ENCODE data around the gene GPSM3. TPM values are rescaled to one million over a fixed set of nuclear protein-coding genes. Genes with fewer than 3 reads are reported as not detected.

GPSM3 gene
- total RNA-seq, 1 donor: 1.1 TPM

DNA sequence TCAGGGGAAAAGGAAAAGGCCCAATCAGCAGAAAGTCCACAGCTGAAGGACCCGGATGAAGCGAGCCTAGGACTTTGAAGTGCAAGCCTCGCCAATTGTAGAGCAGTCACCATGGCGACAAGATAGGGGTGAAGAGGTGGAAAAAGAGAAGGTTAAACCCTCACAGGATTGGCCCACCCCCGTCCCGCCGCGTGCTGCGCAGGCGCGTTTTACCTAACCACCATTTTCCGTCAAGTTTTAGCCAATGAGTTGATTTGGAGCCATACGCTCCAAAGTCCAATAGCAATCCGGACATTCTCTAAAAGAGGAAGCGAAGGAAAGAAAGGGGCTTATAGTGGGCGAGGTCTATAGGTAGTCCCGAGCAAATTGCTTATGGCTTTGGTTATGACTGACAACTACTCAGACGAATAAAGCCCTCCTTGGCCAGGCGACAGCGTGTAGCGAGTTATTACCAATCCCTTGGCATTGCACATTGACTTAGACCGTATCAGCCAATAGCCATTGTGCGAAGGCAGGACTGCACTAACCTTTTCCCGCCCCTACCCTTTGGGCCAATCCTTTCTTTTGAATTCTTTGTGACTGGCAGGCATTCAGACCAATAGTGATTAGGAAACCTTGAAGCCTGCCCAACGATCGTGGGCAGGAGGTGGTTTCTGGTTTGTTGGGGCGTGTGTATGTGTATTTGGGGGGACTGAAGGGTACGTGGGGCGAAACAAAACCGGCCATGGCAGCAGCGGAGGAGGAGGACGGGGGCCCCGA, 14.5 kb downstream of the GPSM3 start, which contains the start of gene RNF5:
Gene RNF5 (plus strand): TSS at position 618 of the 759 bp plus-strand sequence. CDS start 107 bp downstream, at position 725.
- Histone ChIP-seq H3K79me2 (ENCODE audit: insufficient read depth, low read length) (peaks cover 40% of the 10 kb centered on the region), H3K4me2 (ENCODE audit: insufficient read depth, low read length) (peak within 1 kb of the TSS; percentile 99), H3K4me3 (ENCODE audit: insufficient read depth, low read length) (peak within 1 kb of the TSS; percentile 86), H2AFZ (ENCODE audit: low read length) (peak within 1 kb of the TSS; percentile 93), H3K9me3 (ENCODE audit: low read depth, low read length) (no peaks in the 10 kb centered on the region), H3K27me3 (ENCODE audit: insufficient read depth, low read length) (no peaks in the 10 kb centered on the region), H3K36me3 (ENCODE audit: insufficient read depth, low read length) (peaks cover 20% of the 10 kb centered on the region), H3K4me1 (ENCODE audit: insufficient read depth, low read length) (peaks cover 35% of the 10 kb centered on the region), H3K27ac (ENCODE audit: low read depth, low read length) (peak within 1 kb of the TSS; percentile 93), H4K20me1 (ENCODE audit: insufficient read depth, low read length) (no peaks in the 10 kb centered on the region)
- TF ChIP-seq, protein P1, sequence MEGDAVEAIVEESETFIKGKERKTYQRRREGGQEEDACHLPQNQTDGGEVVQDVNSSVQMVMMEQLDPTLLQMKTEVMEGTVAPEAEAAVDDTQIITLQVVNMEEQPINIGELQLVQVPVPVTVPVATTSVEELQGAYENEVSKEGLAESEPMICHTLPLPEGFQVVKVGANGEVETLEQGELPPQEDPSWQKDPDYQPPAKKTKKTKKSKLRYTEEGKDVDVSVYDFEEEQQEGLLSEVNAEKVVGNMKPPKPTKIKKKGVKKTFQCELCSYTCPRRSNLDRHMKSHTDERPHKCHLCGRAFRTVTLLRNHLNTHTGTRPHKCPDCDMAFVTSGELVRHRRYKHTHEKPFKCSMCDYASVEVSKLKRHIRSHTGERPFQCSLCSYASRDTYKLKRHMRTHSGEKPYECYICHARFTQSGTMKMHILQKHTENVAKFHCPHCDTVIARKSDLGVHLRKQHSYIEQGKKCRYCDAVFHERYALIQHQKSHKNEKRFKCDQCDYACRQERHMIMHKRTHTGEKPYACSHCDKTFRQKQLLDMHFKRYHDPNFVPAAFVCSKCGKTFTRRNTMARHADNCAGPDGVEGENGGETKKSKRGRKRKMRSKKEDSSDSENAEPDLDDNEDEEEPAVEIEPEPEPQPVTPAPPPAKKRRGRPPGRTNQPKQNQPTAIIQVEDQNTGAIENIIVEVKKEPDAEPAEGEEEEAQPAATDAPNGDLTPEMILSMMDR (IDR thresholded peaks at IDR 0.05; ENCODE audit: extremely low read depth, low read depth, low read length): no peak
- DNase-seq (ENCODE audit: insufficient read length, low spot score, missing footprints): peak; percentile 99

GRCh38 chr6:32177183-32177787, 15.2 kb downstream of the GPSM3 start:
- Histone ChIP-seq H3K4me3 (ENCODE audit: insufficient read depth, low read length) (peak overlapping the region; percentile 86), H3K4me1 (ENCODE audit: insufficient read depth, low read length) (peaks cover 35% of the 10 kb centered on the region), H3K27me3 (ENCODE audit: insufficient read depth, low read length) (no peaks in the 10 kb centered on the region), H3K4me2 (ENCODE audit: insufficient read depth, low read length) (peak overlapping the region; percentile 99), H3K27ac (ENCODE audit: low read depth, low read length) (peak overlapping the region; percentile 93), H4K20me1 (ENCODE audit: insufficient read depth, low read length) (no peaks in the 10 kb centered on the region), H3K9me3 (ENCODE audit: low read depth, low read length) (no peaks in the 10 kb centered on the region), H2AFZ (ENCODE audit: low read length) (peak overlapping the region; percentile 93), H3K79me2 (ENCODE audit: insufficient read depth, low read length) (peaks cover 47% of the 10 kb centered on the region), H3K36me3 (ENCODE audit: insufficient read depth, low read length) (peaks cover 13% of the 10 kb centered on the region)
- DNase-seq (ENCODE audit: insufficient read length, low spot score, missing footprints): peak; percentile 92
- TF ChIP-seq, protein P1 (IDR thresholded peaks at IDR 0.05; ENCODE audit: extremely low read depth, low read depth, low read length): no peak

DNA sequence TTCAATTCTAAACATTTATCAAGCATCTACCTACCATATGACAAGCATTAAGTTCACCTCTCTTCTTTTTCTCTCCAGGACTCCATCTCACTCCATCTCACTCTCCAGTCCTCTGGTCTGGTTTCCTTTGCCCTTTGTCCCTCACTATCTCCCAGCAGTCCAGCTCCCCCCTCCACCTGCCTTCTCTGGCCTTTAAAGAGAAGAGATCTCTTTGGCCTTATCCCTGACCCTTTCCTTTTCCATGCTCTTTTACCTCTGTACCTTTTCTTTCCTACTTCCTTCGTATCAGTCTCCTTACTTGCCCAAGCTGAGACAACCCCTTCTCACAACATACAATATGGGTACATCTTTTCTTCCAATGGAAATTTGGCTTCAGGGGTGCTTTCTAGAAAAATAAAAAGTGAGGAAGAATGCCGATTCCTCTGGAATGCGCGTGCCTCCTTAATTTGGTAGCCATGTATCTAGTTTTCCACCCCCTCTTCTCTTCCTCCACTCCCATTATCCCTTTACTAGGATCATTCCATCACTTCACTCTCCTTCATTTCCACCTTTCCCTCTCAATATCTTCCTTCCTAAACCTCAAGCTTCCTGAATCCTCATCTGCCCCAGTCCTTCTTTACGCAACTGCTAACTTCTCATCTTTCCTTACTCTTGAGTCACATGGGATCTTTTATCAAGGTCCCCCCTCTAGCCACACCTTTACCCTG, 15.8 kb downstream of the GPSM3 start:
- peak overlapping the region; percentile 93 for H3K27ac ChIP-seq (ENCODE audit: low read depth, low read length)
- H3K27me3 ChIP-seq (ENCODE audit: insufficient read depth, low read length): no peaks in the 10 kb centered on the region
- H2AFZ ChIP-seq (ENCODE audit: low read length): peak overlapping the region; percentile 93
- peak overlapping the region; percentile 86 for H3K4me3 ChIP-seq (ENCODE audit: insufficient read depth, low read length)
- H3K9me3 ChIP-seq (ENCODE audit: low read depth, low read length): no peaks in the 10 kb centered on the region
- H3K4me2 ChIP-seq (ENCODE audit: insufficient read depth, low read length): peak overlapping the region; percentile 99
- TF ChIP-seq, protein P1 (IDR thresholded peaks at IDR 0.05; ENCODE audit: extremely low read depth, low read depth, low read length): no peak
- H3K4me1 ChIP-seq (ENCODE audit: insufficient read depth, low read length): peaks cover 35% of the 10 kb centered on the region
- H4K20me1 ChIP-seq (ENCODE audit: insufficient read depth, low read length): no peaks in the 10 kb centered on the region
- peaks cover 13% of the 10 kb centered on the region for H3K36me3 ChIP-seq (ENCODE audit: insufficient read depth, low read length)
- DNase-seq (ENCODE audit: insufficient read length, low spot score, missing footprints): peak; percentile 73
- peaks cover 47% of the 10 kb centered on the region for H3K79me2 ChIP-seq (ENCODE audit: insufficient read depth, low read length)
